ENCODE measurements around the gene BMP3.

The BMP3 gene

GRCh38 chr4:81042578-81043365 lies 12.3 kb downstream of the BMP3 start:
- DNase-seq: no peak

- DNase-seq: no peak
Measured at GRCh38 chr4:81049330-81049729, 18.8 kb downstream of the BMP3 start.

- no peak for DNase-seq
Measured at GRCh38 chr4:81049907-81050306, 19.4 kb downstream of the BMP3 start.

GRCh38 chr4:81052119-81053068 lies 21.9 kb downstream of the BMP3 start:
- peak; percentile 38 for DNase-seq

GRCh38 chr4:81058621-81059020 lies 28.1 kb downstream of the BMP3 start:
- DNase-seq: no peak

- DNase-seq: no peak
Measured at GRCh38 chr4:81060587-81061343, 30.3 kb downstream of the BMP3 start.

GRCh38 chr4:81061344-81061730 lies 30.8 kb downstream of the BMP3 start:
- no peak for DNase-seq

GRCh38 chr4:81062001-81062400 lies 31.5 kb downstream of the BMP3 start:
- no peak for DNase-seq

- DNase-seq: no peak
Measured at GRCh38 chr4:81065446-81065845, 34.9 kb downstream of the BMP3 start.

GRCh38 chr4:81069706-81070331 lies 39.3 kb downstream of the BMP3 start:
- peak; percentile 79 for DNase-seq

- no peak for DNase-seq
Measured at GRCh38 chr4:81071013-81071412, 40.5 kb downstream of the BMP3 start.

GRCh38 chr4:81081156-81081555 lies 50.6 kb downstream of the BMP3 start:
- no peak for DNase-seq

GRCh38 chr4:81084029-81084428 lies 53.5 kb downstream of the BMP3 start:
- no peak for DNase-seq

- no peak for DNase-seq
Measured at GRCh38 chr4:81084634-81085033, 54.1 kb downstream of the BMP3 start.

- no peak for DNase-seq
Measured at GRCh38 chr4:81085291-81085690, 54.8 kb downstream of the BMP3 start.

- no peak for DNase-seq
Measured at GRCh38 chr4:81085979-81086378, 55.5 kb downstream of the BMP3 start.

GRCh38 chr4:81093720-81094401 lies 63.4 kb downstream of the BMP3 start:
- DNase-seq: no peak

GRCh38 chr4:81095389-81095788 lies 64.9 kb downstream of the BMP3 start:
- no peak for DNase-seq

- no peak for DNase-seq
Measured at GRCh38 chr4:81096566-81096965, 66.1 kb downstream of the BMP3 start.

- no peak for DNase-seq
Measured at GRCh38 chr4:81102107-81102506, 71.6 kb downstream of the BMP3 start.

GRCh38 chr4:81106150-81106549 lies 75.6 kb downstream of the BMP3 start:
- no peak for DNase-seq

Measured in NCI-H1092 (cell line).